ENCODE results near the gene CALY. TPM values are rescaled to one million over a fixed set of nuclear protein-coding genes. Genes with fewer than 3 reads are reported as not detected.

Gene CALY
- total RNA-seq, 1 experiment from 2014 or later, result 1.9 TPM

DNA sequence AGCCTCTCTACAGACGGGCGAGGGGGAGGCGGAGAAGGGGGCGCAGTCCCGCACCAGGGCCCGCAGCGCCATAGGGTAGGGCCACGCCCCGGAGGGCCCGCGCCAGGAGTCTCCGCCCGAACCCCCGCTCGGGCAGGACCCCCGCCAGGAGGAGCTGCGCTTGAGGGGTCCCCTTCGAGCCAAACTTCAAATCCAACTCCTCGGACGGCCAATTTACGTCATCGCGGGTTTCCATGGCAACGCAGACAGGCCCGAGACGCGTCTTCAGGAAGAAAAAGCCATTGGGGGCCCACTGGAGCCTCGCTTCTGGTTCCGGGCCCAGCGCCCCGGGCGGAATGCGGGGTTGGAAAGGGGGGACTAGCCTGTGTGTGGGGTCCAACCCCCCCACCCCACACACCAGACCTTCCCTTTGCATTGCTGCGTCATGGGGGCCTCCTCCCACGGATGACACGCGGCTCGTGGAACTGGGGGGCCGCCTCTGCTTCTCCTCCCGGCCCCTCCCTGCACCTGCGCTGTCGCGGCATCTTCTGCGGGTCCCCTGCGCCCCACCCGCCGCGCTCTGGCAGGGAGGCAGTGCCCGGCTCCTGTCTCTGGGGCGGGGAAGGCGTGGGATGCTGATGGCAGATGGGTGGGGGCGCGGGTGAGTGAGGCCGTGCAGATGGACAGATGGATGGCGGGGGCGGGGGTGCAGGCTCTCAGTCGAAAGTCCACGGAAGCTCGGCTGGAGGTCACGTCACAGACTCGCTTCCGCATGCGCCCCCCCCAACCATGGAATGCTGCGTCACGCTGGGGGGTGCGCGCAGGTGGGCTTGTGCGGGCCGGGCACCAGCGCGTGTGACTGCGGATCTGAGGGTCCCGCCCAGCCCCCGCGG, 1.2 kb downstream of the CALY start:
- H3K4me3 ChIP-seq (ENCODE audit: low read depth in 2 of 2, low read length in 2 of 2), result peak overlapping the region; percentile 44 to 65
- no TSS peak for BruUV-seq (replicated peaks)
- no peaks in the 10 kb centered on the region for H3K36me3 ChIP-seq (ENCODE audit: control insufficient read depth, insufficient read depth, low read length)
- ChIA-PET CTCF (no interaction called here), POLR2A (no interaction called here)
- peaks cover 16% of the 10 kb centered on the region for H3K27me3 ChIP-seq (ENCODE audit: control insufficient read depth, insufficient read depth, low read length)
- ATAC-seq (peak; percentile 76), DNase-seq (ENCODE audit: low read depth, low spot score) (no peak)
- intact Hi-C loops (cut with micrococcal nuclease; ENCODE audit: unreplicated experiment) (no loop called here), in situ Hi-C loops (cut with HindIII; ENCODE audit: low pct_unique_long_range_greater_than_20kb, low sequenced_read_pairs) (no loop called here)
- H3K4me1 ChIP-seq (ENCODE audit: control insufficient read depth, insufficient read depth, low read length), result no peaks in the 10 kb centered on the region
- no peaks in the 10 kb centered on the region for H3K9me3 ChIP-seq (ENCODE audit: control insufficient read depth, insufficient read depth, low read depth, low read length)
- H3K27ac ChIP-seq (ENCODE audit: low read length), result no peak overlapping the region
- TF ChIP-seq POLR2AphosphoS5 (IDR thresholded peaks at IDR 0.05; ENCODE audit: low read depth, low read length) (no peak), TCF7L2 (IDR thresholded peaks at IDR 0.05; ENCODE audit: low read depth, low read length) (no peak), SIN3A (IDR thresholded peaks at IDR 0.05; ENCODE audit: borderline replicate concordance, insufficient read depth, low read depth, low read length) (no peak)
- TF ChIP-seq, protein P1, sequence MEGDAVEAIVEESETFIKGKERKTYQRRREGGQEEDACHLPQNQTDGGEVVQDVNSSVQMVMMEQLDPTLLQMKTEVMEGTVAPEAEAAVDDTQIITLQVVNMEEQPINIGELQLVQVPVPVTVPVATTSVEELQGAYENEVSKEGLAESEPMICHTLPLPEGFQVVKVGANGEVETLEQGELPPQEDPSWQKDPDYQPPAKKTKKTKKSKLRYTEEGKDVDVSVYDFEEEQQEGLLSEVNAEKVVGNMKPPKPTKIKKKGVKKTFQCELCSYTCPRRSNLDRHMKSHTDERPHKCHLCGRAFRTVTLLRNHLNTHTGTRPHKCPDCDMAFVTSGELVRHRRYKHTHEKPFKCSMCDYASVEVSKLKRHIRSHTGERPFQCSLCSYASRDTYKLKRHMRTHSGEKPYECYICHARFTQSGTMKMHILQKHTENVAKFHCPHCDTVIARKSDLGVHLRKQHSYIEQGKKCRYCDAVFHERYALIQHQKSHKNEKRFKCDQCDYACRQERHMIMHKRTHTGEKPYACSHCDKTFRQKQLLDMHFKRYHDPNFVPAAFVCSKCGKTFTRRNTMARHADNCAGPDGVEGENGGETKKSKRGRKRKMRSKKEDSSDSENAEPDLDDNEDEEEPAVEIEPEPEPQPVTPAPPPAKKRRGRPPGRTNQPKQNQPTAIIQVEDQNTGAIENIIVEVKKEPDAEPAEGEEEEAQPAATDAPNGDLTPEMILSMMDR (IDR thresholded peaks at IDR 0.05), result no peak
- TF ChIP-seq, protein P2, sequence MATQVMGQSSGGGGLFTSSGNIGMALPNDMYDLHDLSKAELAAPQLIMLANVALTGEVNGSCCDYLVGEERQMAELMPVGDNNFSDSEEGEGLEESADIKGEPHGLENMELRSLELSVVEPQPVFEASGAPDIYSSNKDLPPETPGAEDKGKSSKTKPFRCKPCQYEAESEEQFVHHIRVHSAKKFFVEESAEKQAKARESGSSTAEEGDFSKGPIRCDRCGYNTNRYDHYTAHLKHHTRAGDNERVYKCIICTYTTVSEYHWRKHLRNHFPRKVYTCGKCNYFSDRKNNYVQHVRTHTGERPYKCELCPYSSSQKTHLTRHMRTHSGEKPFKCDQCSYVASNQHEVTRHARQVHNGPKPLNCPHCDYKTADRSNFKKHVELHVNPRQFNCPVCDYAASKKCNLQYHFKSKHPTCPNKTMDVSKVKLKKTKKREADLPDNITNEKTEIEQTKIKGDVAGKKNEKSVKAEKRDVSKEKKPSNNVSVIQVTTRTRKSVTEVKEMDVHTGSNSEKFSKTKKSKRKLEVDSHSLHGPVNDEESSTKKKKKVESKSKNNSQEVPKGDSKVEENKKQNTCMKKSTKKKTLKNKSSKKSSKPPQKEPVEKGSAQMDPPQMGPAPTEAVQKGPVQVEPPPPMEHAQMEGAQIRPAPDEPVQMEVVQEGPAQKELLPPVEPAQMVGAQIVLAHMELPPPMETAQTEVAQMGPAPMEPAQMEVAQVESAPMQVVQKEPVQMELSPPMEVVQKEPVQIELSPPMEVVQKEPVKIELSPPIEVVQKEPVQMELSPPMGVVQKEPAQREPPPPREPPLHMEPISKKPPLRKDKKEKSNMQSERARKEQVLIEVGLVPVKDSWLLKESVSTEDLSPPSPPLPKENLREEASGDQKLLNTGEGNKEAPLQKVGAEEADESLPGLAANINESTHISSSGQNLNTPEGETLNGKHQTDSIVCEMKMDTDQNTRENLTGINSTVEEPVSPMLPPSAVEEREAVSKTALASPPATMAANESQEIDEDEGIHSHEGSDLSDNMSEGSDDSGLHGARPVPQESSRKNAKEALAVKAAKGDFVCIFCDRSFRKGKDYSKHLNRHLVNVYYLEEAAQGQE (IDR thresholded peaks at IDR 0.05; ENCODE audit: insufficient read depth in 1 of 2, low read depth in 2 of 2, low read length in 1 of 2), result no peak

DNA sequence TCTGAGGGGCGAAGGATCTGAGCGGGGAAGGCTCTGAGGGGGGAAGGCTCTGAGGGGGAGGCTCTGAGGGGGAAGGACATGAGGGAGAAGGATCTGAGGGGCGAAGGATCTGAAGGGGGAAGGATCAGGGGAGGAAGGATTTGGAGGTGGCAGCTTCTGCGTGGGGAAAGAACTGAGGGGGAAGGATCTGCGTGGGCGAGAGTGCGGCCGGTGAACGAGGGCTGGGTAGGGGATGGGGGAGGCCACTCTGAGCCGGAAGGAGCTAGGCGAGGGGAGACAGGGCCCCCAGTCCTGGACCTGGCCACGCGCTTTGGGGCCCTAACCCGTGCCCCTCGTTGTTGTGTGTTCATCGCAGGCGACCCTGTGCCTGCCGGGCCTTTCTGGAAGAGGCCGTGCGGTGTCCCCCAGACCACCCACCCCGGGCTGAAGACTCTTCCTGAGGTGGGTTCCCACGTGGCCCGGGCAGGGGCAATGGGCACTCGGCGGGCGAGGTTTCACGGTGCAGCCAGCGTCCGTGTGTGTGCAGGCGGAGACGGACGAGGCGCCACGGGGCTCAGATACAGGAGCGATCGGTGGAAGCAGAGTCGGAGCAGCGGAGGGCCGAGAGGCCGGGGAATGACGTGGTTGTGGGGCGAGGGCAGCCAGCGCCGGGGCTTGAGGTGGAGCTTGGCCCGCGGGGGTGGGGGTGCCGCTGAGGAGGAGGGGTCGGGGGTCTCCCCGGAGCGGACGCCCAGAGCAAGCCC, 2.0 kb downstream of the CALY start:
- ATAC-seq, result peak; percentile 90
- Histone ChIP-seq H3K9me3 (ENCODE audit: control insufficient read depth, insufficient read depth, low read depth, low read length) (no peaks in the 10 kb centered on the region), H3K4me1 (ENCODE audit: control insufficient read depth, insufficient read depth, low read length) (no peaks in the 10 kb centered on the region), H3K36me3 (ENCODE audit: control insufficient read depth, insufficient read depth, low read length) (no peaks in the 10 kb centered on the region), H3K27ac (ENCODE audit: low read length) (no peak overlapping the region), H3K4me3 (ENCODE audit: low read depth in 2 of 2, low read length in 2 of 2) (peak overlapping the region; percentile 44 to 65), H3K27me3 (ENCODE audit: control insufficient read depth, insufficient read depth, low read length) (peaks cover 16% of the 10 kb centered on the region)
- DNase-seq (ENCODE audit: low read depth, low spot score), result no peak
- TF ChIP-seq, protein P2 (IDR thresholded peaks at IDR 0.05; ENCODE audit: insufficient read depth in 1 of 2, low read depth in 2 of 2, low read length in 1 of 2), result no peak
- TF ChIP-seq TCF7L2 (IDR thresholded peaks at IDR 0.05; ENCODE audit: low read depth, low read length) (no peak), POLR2AphosphoS5 (IDR thresholded peaks at IDR 0.05; ENCODE audit: low read depth, low read length) (no peak), SIN3A (IDR thresholded peaks at IDR 0.05; ENCODE audit: borderline replicate concordance, insufficient read depth, low read depth, low read length) (no peak)
- TF ChIP-seq, protein P1 (IDR thresholded peaks at IDR 0.05), result no peak
- CTCF ChIA-PET, result no interaction called here
- POLR2A ChIA-PET, result interaction anchor here (0.7 kb wide), 1 partner anchor 14 kb away, joined by 4 read pairs; no protein-coding TSS in a partner anchor
- BruUV-seq (replicated peaks), result no TSS peak
- in situ Hi-C loops (cut with HindIII; ENCODE audit: low pct_unique_long_range_greater_than_20kb, low sequenced_read_pairs) (no loop called here), intact Hi-C loops (cut with micrococcal nuclease; ENCODE audit: unreplicated experiment) (no loop called here)
